ENCODE data around the gene BCR. TPM values are rescaled to one million over a fixed set of nuclear protein-coding genes. Genes with fewer than 3 reads are reported as not detected.

The BCR gene
- total RNA-seq, 2 experiments from 2014 or later, result 60.7 to 63.2 TPM

GRCh38 chr22:23197836-23198235 lies 17.5 kb downstream of the BCR start:
- peaks cover 7% of the 10 kb centered on the region for H3K36me3 Mint-ChIP-seq (ENCODE audit: low read depth)
- no peak for DNase-seq
- POLR2A ChIA-PET, result no interaction called here
- CTCF ChIA-PET, result no interaction called here
- H3K4me1 Mint-ChIP-seq, result peaks cover 3% of the 10 kb centered on the region
- no peak overlapping the region for H3K27ac Mint-ChIP-seq
- no peak overlapping the region for H3K4me3 Mint-ChIP-seq
- no peaks in the 10 kb centered on the region for H3K9me3 Mint-ChIP-seq
- H3K27me3 Mint-ChIP-seq, result no peaks in the 10 kb centered on the region

GRCh38 chr22:23199159-23199558 lies 18.9 kb downstream of the BCR start:
- DNase-seq, result no peak
- Mint-ChIP-seq H3K4me1 (peaks cover 5% of the 10 kb centered on the region), H3K9me3 (no peaks in the 10 kb centered on the region), H3K27ac (no peak overlapping the region), H3K27me3 (no peaks in the 10 kb centered on the region), H3K36me3 (ENCODE audit: low read depth) (peaks cover 10% of the 10 kb centered on the region), H3K4me3 (no peak overlapping the region)
- ChIA-PET POLR2A (no interaction called here), CTCF (no interaction called here)

- Mint-ChIP-seq H3K27me3 (no peaks in the 10 kb centered on the region), H3K9me3 (no peaks in the 10 kb centered on the region), H3K4me1 (peaks cover 5% of the 10 kb centered on the region), H3K27ac (no peak overlapping the region), H3K4me3 (no peak overlapping the region), H3K36me3 (ENCODE audit: low read depth) (peaks cover 11% of the 10 kb centered on the region)
- DNase-seq, result no peak
- POLR2A ChIA-PET, result no interaction called here
- CTCF ChIA-PET, result no interaction called here
Measured at GRCh38 chr22:23200898-23201297, 20.6 kb downstream of the BCR start.

GRCh38 chr22:23202812-23203451 lies 22.6 kb downstream of the BCR start:
- Mint-ChIP-seq H3K27ac (no peak overlapping the region), H3K4me1 (peaks cover 5% of the 10 kb centered on the region), H3K27me3 (no peaks in the 10 kb centered on the region), H3K36me3 (ENCODE audit: low read depth) (peaks cover 21% of the 10 kb centered on the region), H3K9me3 (no peaks in the 10 kb centered on the region), H3K4me3 (no peak overlapping the region)
- ChIA-PET CTCF (interaction anchor here (0.6 kb wide), 1 partner anchor 90 kb away, joined by 3 read pairs; no protein-coding TSS in a partner anchor), POLR2A (no interaction called here)
- no peak for DNase-seq

GRCh38 chr22:23203452-23204124 lies 23.3 kb downstream of the BCR start:
- no peaks in the 10 kb centered on the region for H3K9me3 Mint-ChIP-seq
- no peaks in the 10 kb centered on the region for H3K27me3 Mint-ChIP-seq
- CTCF ChIA-PET, result no interaction called here
- no peak for DNase-seq
- POLR2A ChIA-PET, result no interaction called here
- H3K4me3 Mint-ChIP-seq, result no peak overlapping the region
- no peak overlapping the region for H3K27ac Mint-ChIP-seq
- peaks cover 5% of the 10 kb centered on the region for H3K4me1 Mint-ChIP-seq
- peaks cover 21% of the 10 kb centered on the region for H3K36me3 Mint-ChIP-seq (ENCODE audit: low read depth)

- no peak overlapping the region for H3K4me3 Mint-ChIP-seq
- H3K27me3 Mint-ChIP-seq, result no peaks in the 10 kb centered on the region
- DNase-seq, result no peak
- no peak overlapping the region for H3K27ac Mint-ChIP-seq
- peaks cover 23% of the 10 kb centered on the region for H3K36me3 Mint-ChIP-seq (ENCODE audit: low read depth)
- peaks cover 5% of the 10 kb centered on the region for H3K4me1 Mint-ChIP-seq
- ChIA-PET CTCF (no interaction called here), POLR2A (no interaction called here)
- no peaks in the 10 kb centered on the region for H3K9me3 Mint-ChIP-seq
Measured at GRCh38 chr22:23204125-23204488, 23.8 kb downstream of the BCR start.

GRCh38 chr22:23204541-23205157 lies 24.3 kb downstream of the BCR start:
- POLR2A ChIA-PET, result interaction anchor here (0.9 kb wide), 1 partner anchor 12 kb away, joined by 4 read pairs; no protein-coding TSS in a partner anchor
- no peaks in the 10 kb centered on the region for H3K27me3 Mint-ChIP-seq
- peaks cover 5% of the 10 kb centered on the region for H3K4me1 Mint-ChIP-seq
- DNase-seq, result no peak
- no peak overlapping the region for H3K4me3 Mint-ChIP-seq
- H3K9me3 Mint-ChIP-seq, result no peaks in the 10 kb centered on the region
- CTCF ChIA-PET, result no interaction called here
- peaks cover 23% of the 10 kb centered on the region for H3K36me3 Mint-ChIP-seq (ENCODE audit: low read depth)
- no peak overlapping the region for H3K27ac Mint-ChIP-seq

GRCh38 chr22:23205339-23206049 lies 25.2 kb downstream of the BCR start:
- H3K27ac Mint-ChIP-seq, result no peak overlapping the region
- H3K36me3 Mint-ChIP-seq (ENCODE audit: low read depth), result peaks cover 23% of the 10 kb centered on the region
- no peaks in the 10 kb centered on the region for H3K9me3 Mint-ChIP-seq
- POLR2A ChIA-PET, result interaction anchor here (0.9 to 1.1 kb wide), 4 partner anchors 8 to 14 kb away, joined by 3 to 4 read pairs (median 4); no protein-coding TSS in a partner anchor
- no peak for DNase-seq
- H3K27me3 Mint-ChIP-seq, result no peaks in the 10 kb centered on the region
- H3K4me3 Mint-ChIP-seq, result no peak overlapping the region
- CTCF ChIA-PET, result no interaction called here
- peaks cover 5% of the 10 kb centered on the region for H3K4me1 Mint-ChIP-seq

- Mint-ChIP-seq H3K27ac (no peak overlapping the region), H3K27me3 (no peaks in the 10 kb centered on the region), H3K9me3 (no peaks in the 10 kb centered on the region), H3K36me3 (ENCODE audit: low read depth) (peaks cover 23% of the 10 kb centered on the region), H3K4me1 (peaks cover 5% of the 10 kb centered on the region), H3K4me3 (no peak overlapping the region)
- ChIA-PET CTCF (no interaction called here), POLR2A (no interaction called here)
- DNase-seq, result no peak
Measured at GRCh38 chr22:23206915-23207314, 26.6 kb downstream of the BCR start.

GRCh38 chr22:23207729-23208393 lies 27.6 kb downstream of the BCR start:
- ChIA-PET CTCF (no interaction called here), POLR2A (no interaction called here)
- Mint-ChIP-seq H3K36me3 (ENCODE audit: low read depth) (peaks cover 21% of the 10 kb centered on the region), H3K27ac (no peak overlapping the region), H3K4me3 (no peak overlapping the region), H3K27me3 (no peaks in the 10 kb centered on the region), H3K4me1 (peaks cover 2% of the 10 kb centered on the region), H3K9me3 (no peaks in the 10 kb centered on the region)
- no peak for DNase-seq

GRCh38 chr22:23210428-23211170 lies 30.3 kb downstream of the BCR start:
- POLR2A ChIA-PET, result no interaction called here
- H3K27ac Mint-ChIP-seq, result no peak overlapping the region

GRCh38 chr22:23211622-23212021 lies 31.3 kb downstream of the BCR start:
- DNase-seq, result no peak
- Mint-ChIP-seq H3K4me1 (peaks cover 33% of the 10 kb centered on the region), H3K4me3 (no peak overlapping the region), H3K9me3 (no peaks in the 10 kb centered on the region), H3K36me3 (ENCODE audit: low read depth) (peaks cover 10% of the 10 kb centered on the region), H3K27ac (no peak overlapping the region), H3K27me3 (no peaks in the 10 kb centered on the region)
- CTCF ChIA-PET, result no interaction called here
- POLR2A ChIA-PET, result no interaction called here

More at GRCh38 chr22:23210428-23211170, 30.3 kb downstream of the BCR start:
- CTCF ChIA-PET, result no interaction called here
- no peak for DNase-seq
- no peaks in the 10 kb centered on the region for H3K27me3 Mint-ChIP-seq
- peaks cover 24% of the 10 kb centered on the region for H3K4me1 Mint-ChIP-seq
- no peaks in the 10 kb centered on the region for H3K9me3 Mint-ChIP-seq
- no peak overlapping the region for H3K4me3 Mint-ChIP-seq
- peaks cover 16% of the 10 kb centered on the region for H3K36me3 Mint-ChIP-seq (ENCODE audit: low read depth)
